T-helper 1 cell (primary cell): ENCODE data around the gene VPS41.

ENCODE experiments used
- DNase-seq, 5 donors: peaks; one replicate each; pipeline ENCODE4 v3.0.0-alpha.2; 2012 to 2020

VPS41 gene

DNA sequence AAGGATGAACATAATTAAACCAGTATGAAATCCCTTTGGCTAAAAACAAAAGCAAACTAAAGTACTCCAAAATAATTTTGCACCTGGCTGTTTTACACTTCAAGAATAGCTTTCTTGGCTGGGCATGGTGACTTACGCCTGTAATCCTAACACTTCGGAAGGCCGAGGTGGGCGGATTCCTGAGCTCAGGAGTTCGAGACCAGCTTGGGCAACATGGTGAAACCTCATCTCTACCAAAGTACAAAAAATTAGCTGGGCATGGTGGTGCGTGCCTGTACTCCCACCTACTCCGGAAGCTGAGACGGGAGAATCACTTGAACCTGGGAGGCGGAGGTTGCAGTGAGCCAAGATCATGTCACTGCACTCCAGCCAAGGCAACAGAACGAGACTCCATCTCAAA lies 185.7 kb downstream of the VPS41 start:
- DNase-seq, result no peak

- DNase-seq, result no peak
Measured at GRCh38 chr7:38716397-38716796, 192.6 kb downstream of the VPS41 start.

GRCh38 chr7:38709123-38709522 lies 199.9 kb downstream of the VPS41 start:
- DNase-seq, result peak in 1 of 5 donors; percentile 33

- no peak for DNase-seq
Measured at GRCh38 chr7:38704751-38705150, 204.2 kb downstream of the VPS41 start.

- DNase-seq, result no peak
Measured at GRCh38 chr7:38704041-38704547, 204.9 kb downstream of the VPS41 start.

DNA sequence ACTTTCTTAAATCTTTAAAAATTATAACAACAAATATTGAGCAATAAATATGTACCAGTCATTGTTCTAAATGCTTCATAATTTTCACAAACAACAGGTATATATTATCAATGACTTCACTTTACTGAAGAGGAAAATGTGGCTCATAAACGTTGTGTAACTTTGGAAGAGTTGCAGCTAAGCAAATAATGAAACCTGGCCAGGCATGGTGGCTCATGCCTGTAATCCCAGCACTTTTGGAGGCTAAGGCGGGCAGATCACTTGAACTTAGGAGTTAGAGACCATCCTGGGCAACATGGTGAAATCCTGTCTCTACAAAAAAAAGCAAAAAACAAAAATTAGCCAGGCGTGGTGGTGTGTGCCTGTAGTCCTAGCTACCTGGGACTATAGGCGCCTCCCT lies 205.9 kb downstream of the VPS41 start:
- no peak for DNase-seq

- DNase-seq, result no peak
Measured at GRCh38 chr7:38702002-38702535, 206.9 kb downstream of the VPS41 start.

DNA sequence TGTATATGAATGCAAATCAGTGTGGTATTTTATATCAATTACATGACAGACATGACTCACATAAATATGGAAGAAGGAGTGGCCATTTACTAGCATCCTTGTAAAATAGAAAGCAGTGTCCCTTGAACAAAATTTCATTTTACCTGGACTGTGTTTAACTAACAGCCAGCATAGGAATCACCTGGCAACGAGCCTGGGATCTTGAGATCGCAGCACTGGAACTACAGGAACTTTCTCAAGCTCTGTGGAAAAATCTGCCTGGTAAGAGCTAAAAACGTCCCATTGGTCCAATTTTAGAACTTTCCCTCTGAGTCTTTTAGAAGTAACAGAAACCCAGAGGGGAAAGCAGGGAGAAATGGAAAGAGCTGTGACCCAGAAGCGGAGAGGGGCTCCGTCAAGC lies 208.9 kb downstream of the VPS41 start:
- no peak for DNase-seq

DNA sequence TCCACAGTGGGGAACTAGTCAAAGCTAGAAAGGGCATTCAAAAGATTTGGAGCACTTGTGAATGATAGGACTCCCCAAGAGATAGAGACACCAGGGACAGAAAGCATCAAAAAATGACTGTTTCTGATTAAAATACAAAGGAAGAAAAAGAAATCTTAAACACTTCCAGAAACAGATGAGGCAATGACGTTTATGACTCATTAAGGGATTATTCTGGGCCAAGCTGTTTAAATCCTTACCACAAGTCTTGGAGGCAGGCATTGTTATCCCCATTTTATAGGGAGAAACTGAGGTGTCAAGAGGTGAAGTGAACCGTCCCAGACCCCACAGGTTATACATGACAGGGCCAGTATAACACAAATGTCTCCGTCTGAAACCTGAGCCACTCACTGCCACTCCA lies 209.5 kb downstream of the VPS41 start:
- no peak for DNase-seq

- DNase-seq, result no peak
Measured at GRCh38 chr7:38694326-38694725, 214.7 kb downstream of the VPS41 start.

GRCh38 chr7:38686888-38687287 lies 222.1 kb downstream of the VPS41 start:
- no peak for DNase-seq

GRCh38 chr7:38685851-38686250 lies 223.1 kb downstream of the VPS41 start:
- DNase-seq, result no peak

DNA sequence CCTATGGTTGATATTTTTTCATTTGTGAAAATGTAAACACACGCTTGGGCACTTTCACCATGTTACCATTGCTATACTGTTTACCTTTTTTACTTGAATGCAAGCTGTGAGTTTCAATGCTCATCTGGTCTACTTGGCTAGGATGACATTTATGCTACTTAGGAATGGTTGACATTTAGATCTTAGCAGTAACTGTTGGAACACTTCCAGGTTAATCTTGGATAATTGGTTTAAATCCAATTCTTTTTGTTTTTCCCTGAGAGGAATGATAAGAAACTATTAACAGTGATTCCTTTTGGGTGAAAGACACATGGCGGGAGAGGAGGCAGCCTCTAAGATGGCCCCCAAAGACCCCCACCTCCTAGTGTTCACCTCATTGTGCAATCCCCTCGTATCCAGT lies 226.4 kb downstream of the VPS41 start:
- DNase-seq, result no peak

DNA sequence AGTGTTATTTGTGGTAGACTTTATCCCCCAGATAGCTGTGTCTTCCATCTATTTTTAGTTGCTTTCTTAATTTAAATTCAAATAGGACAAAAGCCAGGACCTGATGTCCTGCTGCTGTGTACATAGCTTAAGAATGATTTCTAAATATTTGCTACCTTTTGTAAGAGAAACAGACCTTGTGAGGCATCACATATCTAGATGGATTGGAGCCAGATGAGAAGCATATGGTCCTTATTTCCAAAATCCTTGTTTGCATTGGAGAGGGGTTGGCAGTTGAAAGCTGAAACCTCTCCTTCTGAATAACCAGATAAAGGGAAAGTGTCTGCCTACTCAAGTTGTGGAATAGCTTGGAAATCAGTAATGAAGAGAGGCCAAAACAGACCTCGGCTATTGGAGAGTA lies 227.1 kb downstream of the VPS41 start:
- no peak for DNase-seq

- no peak for DNase-seq
Measured at GRCh38 chr7:38679419-38679818, 229.6 kb downstream of the VPS41 start.

- no peak for DNase-seq
Measured at GRCh38 chr7:38678698-38679054, 230.3 kb downstream of the VPS41 start.

- DNase-seq, result no peak
Measured at GRCh38 chr7:38677981-38678697, 230.9 kb downstream of the VPS41 start.

DNA sequence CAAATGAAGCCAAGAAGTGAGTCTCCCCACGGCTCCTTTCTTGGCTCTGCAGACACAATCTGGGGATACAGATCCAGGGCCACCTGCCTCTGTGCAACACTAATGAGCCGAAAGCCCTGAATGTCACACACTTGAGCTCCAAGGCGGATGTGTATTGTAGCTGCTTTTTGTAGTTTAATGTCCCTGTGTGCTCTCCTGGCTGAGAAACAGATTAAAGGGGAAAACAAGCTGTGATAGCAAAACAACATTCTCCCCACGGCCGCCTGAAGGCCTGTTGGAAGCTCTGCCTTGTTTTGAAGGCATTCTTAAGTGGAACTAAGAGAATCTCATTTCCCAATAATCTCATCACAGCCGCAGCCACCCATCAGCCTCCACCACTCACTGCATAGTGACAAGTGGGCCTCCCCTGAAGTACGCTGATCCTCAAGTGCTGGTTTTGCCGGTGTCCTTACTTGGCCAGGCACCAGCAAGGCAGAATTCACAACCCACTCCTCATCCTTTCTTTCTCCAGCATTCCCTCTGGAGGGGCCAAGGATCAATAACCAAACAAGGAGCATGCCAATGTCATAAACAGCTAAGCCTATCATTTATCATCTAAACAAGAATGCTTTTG lies 233.4 kb downstream of the VPS41 start:
- no peak for DNase-seq

GRCh38 chr7:38674513-38674912 lies 234.5 kb downstream of the VPS41 start:
- DNase-seq, result no peak

GRCh38 chr7:38673795-38674194 lies 235.2 kb downstream of the VPS41 start:
- no peak for DNase-seq
